GM12873 (cell line): Measurements from ENCODE around the gene SLC17A4.

Experiments used
- TF ChIP-seq, protein P1 (sequence below): IDR thresholded peaks from 2 replicates; pipeline ENCODE4 v1.5.1; 2012; ENCODE audit warnings: low read depth, mild to moderate bottlenecking, moderate library complexity, low read length, control low read depth; ENCODE audit not compliant: insufficient read depth; ENCODE audit errors: missing control alignments

Gene SLC17A4, protein sequence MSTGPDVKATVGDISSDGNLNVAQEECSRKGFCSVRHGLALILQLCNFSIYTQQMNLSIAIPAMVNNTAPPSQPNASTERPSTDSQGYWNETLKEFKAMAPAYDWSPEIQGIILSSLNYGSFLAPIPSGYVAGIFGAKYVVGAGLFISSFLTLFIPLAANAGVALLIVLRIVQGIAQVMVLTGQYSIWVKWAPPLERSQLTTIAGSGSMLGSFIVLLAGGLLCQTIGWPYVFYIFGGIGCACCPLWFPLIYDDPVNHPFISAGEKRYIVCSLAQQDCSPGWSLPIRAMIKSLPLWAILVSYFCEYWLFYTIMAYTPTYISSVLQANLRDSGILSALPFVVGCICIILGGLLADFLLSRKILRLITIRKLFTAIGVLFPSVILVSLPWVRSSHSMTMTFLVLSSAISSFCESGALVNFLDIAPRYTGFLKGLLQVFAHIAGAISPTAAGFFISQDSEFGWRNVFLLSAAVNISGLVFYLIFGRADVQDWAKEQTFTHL

GRCh38 chr6:25754535-25754934 is at the start of gene SLC17A4:
TSS of gene SLC17A4 (plus strand) at chr6:25754742. CDS start at chr6:25761963, 7,221 bp downstream.
- TF ChIP-seq, protein P1, sequence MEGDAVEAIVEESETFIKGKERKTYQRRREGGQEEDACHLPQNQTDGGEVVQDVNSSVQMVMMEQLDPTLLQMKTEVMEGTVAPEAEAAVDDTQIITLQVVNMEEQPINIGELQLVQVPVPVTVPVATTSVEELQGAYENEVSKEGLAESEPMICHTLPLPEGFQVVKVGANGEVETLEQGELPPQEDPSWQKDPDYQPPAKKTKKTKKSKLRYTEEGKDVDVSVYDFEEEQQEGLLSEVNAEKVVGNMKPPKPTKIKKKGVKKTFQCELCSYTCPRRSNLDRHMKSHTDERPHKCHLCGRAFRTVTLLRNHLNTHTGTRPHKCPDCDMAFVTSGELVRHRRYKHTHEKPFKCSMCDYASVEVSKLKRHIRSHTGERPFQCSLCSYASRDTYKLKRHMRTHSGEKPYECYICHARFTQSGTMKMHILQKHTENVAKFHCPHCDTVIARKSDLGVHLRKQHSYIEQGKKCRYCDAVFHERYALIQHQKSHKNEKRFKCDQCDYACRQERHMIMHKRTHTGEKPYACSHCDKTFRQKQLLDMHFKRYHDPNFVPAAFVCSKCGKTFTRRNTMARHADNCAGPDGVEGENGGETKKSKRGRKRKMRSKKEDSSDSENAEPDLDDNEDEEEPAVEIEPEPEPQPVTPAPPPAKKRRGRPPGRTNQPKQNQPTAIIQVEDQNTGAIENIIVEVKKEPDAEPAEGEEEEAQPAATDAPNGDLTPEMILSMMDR: no peak

DNA sequence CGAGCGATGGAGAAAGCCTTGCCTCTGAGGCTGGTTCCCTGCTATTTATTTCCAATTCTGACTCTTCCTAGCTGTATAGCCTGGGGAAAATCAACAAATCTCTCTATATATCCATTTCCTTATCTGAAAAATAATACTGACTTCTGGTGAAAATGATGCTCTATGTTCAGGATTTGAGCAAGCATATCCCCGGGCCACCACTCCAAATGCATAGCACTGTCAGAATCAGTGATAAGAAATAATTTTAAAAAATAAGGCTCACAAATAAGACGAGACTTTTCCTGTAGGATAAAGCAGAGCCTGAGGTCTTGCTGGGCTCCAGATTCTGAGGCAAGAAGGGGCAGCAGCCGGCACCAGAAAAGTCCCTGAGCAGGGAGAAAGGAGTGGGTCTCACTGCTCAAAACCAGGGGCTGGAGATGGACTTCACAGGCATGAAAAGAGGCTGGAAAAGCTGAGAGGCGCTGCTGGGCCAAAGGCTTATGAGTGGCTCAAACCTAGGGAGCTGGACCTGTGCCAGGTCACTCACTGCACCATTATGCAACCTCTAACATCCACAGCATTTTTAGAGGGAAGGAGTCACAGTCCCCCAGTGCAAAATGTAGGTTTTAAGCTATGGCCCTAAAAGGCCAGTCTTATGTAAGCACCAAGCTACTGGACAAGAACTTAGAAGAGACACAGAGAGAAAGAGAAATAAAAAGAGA is 48.1 kb upstream of the SLC17A4 start:
- TF ChIP-seq, protein P1: no peak

DNA sequence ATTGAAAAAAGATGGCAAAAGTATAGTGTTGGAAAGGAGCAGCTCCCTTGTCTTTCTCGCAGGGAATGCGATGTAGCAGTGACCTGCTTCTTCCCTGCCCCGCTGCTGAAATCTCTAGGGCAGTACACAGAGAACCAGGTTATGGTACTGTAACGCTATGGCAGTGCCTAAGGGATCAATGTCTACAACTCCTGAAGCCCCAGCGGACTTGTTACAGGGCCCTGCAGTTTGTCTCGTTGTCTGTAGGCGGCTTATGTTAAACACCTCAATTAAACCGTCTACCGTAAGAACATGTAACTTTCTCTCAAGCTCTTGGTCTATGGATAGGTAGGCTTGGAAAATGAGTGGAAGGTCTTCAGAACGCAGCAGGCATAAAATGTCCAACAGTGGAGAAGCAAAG is 44.8 kb upstream of the SLC17A4 start:
- TF ChIP-seq, protein P1: no peak

GRCh38 chr6:25710287-25710686 is 44.3 kb upstream of the SLC17A4 start:
- TF ChIP-seq, protein P1: no peak

- TF ChIP-seq, protein P1: no peak
Measured at GRCh38 chr6:25713824-25714223, 40.7 kb upstream of the SLC17A4 start.

DNA sequence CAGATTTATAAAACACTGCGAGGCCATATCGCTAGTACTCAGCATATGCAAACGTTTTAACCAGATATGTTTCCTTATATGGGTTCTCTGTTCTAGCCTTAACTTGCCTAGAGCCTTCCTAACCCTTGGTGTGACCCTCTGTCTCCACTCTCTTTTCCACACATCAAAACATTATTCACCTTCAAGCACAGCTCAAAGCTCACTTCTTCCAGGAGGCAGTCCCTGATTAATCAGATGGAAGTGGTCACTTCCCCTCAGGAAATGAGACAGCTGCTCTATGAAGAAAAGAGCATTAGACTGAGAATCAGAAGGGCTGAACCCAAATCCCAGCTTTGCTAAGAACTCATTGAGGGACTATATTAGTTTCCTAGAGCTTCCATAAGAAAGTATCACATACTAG is 39.8 kb upstream of the SLC17A4 start:
- TF ChIP-seq, protein P1: no peak

- TF ChIP-seq, protein P1: no peak
Measured at GRCh38 chr6:25715794-25716193, 38.7 kb upstream of the SLC17A4 start.
